SK-MEL-5 (cell line): Measurements from ENCODE around the gene AMBP. TPM values are rescaled to one million over a fixed set of nuclear protein-coding genes. Genes with fewer than 3 reads are reported as not detected.

ENCODE experiments used
- DNase-seq: peaks from one replicate; pipeline ENCODE4 v3.0.0-alpha.2; 2016; ENCODE audit warnings: low read depth, low spot score
- in situ Hi-C: cut with HindIII; loops from 2 replicates; pipeline ENCODE4 v1.10.0; 2016; ENCODE audit warnings: low sequenced_read_pairs, high pct_unique_total_duplicates, low pct_unique_long_range_greater_than_20kb
- total RNA-seq: library from RNA; depleted of rRNA; stranded (reverse); fragments of >200 nt; shearing (Covaris generic); gene quantifications from 2 replicates; pipeline ENCODE4 v1.2.3, GENCODE V29; 2014

The AMBP gene
- total RNA-seq, 1 experiment from 2014 or later: not detected

DNA sequence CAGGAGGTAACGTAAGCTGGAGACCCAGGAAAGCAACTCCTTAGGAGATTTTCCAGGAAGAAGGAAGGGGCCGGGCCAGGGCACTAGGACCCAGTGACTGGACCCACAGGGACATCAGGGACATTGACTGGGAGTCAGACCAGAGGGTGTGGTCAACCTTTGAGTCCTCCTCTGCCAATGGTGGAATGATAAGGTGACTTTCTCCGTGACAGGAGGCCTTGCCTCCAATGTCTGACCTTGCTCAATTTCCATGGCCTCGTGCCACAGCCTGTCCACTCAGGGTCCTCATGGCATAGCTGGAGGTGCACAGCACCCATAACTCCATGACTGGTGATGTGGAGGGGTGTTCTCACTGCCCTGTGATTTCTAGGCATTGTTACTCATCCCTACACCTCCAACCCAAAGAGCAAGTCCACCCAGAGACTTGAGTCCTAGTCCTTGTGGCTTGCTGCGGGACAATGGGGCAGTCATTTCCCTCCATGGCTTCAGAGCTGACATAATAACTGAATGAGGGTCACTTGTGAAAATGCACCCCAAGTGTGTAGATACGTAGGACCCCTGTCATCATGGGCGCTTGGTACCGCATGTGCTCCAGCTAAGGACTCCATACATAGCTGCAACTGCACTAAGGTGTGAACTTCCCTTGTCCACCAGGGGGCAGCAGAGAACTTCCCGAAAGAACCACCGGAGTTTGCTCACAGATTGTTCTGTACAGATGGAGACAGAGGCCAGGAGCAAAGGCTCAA, 4.1 kb upstream of the AMBP start:
- in situ Hi-C loops: no loop called here
- DNase-seq: peak; percentile 91

DNA sequence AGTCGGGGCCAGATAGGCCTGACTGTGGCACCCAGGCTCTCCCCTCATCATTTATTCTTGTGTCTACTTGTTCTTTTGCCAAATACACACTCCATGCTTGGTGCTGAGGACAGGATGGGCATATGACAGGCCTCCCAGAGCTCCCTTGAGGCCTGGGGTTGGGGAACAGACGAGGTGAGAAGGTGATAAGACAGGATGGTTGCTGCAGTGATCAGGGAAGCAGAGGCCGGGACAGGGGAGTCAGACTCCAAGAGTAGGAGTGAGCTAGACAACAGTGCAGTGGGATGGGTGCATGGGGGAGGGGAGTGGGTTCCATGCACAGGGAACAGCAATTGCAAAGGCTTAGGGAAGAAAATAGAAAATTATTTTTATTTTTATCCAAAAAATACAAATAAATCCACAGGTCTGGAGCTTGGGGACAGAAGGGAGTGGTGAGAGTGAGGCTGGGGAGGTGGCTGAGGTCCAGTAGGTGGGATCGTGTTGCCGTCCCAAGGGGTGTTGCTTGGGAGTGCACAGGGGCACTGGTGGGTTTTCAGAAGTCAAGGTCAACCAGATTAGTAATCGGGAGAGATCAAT, 3.4 kb upstream of the AMBP start:
- in situ Hi-C loops: no loop called here
- DNase-seq: no peak

DNA sequence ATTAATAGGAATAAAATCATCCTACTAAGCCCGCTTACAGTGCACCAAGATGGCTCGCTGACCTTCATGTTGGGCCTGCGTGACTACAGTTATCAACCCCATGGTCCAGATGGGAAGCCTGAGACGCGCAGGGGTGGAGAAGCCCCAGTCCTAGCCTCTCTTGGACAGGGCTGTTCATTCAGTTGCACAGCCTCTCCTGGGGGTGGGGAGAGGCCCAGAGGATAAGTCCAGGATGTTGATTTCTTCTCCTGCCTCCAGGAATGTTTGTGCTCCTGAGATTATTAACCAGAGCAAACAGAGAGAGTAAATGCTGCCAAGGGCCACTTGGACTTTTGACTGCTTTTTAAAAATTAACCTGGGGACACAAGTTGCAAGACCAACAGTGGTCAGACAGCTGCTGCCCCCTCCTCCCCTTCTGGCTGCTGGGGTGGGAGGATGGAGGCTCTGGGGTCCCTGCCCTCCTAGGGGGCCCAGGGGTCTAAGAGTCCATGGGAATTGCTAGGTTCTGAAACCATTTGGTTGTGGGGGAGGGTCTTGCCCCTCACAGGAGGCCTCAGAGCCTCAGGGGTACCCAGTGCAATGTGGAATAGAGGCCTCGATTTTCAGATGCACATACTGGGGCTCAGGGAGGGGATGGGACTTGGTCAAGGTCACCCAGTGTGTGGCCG, 2.8 kb upstream of the AMBP start:
- no peak for DNase-seq
- in situ Hi-C loops: no loop called here

DNA sequence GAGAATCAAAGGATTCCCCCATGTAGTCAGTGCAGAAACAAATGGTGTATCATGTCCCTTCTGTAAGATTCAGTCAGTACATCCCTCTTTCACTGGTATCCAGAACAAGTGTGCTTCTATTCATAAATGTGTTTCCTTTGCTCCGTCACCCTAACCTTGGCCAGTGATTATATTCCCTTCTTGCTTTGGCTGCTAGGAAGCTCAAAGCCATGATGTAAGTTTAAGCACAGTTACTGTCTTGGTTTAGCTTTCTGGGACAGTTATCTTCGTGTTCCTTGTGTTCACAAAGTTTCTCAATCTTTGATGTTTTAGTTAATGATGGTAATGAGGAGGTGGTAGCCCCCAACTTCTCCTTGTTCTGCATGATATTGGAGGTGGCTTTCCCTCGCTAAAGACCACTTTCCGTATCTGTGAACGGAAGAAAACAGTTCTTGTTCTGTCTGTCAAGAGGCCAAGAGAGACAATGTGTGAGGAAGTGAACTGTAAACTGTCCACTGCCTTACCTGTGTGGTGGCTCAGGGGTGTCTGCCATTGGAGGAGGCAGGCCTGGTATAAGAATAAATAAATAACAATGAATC, 2.2 kb upstream of the AMBP start:
- no peak for DNase-seq

DNA sequence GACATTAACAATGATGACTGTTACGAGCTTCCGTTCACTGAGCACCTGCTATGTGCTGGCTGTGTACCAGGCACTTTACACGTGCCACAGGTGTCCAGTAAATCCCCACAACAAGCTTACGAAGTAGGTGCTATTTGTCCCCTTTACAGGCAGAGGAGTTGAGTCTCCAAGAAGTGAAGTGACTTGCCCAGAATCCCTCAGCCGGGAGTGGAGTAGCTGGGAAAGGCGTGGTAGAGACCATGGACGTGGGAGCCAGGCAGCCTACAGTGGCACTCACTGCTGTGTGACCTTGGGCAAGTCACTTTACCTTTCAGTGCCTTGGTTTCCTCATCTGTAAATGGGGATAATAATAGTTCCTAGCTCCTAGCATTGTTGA, 669 bp upstream of the AMBP start:
- DNase-seq: no peak
- in situ Hi-C loops: no loop called here

More for the DNA sequence above, 2.2 kb upstream of the AMBP start:
- in situ Hi-C loops: no loop called here

DNA sequence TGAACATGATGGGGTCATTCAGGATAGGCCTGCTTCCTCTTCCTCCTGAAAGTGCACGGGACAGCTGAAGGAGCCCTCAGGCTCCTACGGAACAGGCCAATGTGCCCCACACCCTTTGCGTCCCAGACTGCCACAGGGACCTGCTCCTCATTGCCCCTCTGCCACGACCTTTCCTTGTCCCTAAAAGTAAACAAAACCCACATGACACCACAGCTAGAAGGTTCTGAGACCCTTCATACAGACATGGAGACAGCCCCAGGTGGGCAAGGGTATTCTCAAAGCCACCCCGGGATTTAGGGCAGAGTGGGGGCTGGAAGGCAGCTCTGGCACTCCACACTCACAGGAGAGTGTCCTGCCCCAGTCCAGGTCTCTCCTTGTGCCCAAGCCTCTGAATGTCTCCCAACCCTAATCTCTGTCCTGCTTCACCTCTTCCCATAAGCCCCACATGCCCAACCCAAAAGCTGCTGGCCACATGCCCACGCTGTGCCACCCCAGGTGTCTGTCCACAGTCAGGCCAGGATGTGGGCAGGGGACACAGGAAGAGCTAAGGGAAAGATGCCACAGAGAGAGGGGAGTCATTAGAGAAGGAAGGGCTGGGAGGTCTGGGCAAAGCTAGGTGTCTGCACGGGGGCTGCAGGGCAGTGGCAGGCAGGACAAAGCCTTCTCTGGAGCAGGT, 800 bp downstream of the AMBP start:
- no peak for DNase-seq
- in situ Hi-C loops: no loop called here

DNA sequence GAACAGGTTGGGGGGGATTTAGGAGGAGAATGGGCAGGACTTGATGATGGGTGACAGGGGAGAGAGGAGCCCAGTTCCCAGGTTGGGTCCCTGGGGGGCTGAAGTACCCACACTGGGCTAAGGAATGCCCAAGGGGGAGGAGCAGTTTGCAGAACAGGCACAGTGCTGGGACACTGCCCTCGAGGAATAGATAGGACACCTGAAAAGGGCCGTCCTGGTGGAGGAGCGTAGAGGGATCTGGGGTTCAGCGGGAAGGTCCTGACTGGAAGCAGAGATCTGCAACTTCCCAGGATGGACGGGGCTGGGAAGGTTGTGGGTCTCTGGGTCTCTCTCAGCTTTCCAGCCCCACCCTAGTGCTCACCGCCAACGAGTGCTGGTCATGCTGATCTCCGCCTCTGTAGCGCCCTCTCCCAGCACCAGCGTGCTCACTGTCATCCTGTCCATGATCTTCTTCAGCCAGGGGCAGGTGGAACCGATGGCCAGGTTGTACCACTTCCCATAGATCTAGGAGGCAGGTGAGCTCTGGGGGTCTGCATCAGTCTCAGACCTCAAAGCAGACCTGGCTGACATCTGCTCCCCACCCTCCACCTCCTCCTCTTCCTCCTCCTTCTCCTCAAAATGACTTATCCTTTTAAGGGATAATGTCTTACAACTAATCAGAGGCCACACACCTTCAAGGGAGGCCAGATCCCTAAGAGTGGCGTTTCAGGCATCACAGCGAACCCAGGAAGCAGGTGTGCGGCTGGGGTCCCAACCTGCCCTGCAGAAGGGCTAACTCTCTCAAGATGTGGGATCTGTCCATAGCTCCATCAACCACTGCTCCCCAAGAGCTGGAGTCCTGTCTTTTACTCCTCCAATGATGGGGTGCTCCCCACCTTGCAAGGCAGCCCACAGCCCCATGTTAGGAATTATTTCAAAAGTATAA, 1.6 kb downstream of the AMBP start:
- DNase-seq: no peak
- in situ Hi-C loops: no loop called here

DNA sequence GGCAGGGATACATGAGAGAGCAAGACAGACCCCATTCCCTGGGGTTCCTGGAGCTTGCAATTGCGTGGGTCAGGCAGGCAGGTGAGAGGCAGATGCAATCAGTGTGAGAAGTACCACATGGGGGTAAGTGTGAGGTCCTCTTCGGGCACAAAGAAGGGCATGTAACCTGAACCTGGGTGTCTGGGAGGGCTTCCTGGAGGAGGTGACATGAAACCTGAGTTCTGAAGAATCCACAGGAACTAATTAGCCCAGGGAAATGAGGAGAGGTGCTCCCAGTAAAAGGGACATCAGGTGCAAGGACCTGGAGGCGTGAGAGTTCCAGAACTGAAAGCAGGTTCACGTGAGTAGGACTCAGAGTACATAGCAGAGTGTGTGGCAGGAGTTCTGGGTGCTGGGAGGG, 2.5 kb downstream of the AMBP start:
- in situ Hi-C loops: no loop called here
- no peak for DNase-seq

DNA sequence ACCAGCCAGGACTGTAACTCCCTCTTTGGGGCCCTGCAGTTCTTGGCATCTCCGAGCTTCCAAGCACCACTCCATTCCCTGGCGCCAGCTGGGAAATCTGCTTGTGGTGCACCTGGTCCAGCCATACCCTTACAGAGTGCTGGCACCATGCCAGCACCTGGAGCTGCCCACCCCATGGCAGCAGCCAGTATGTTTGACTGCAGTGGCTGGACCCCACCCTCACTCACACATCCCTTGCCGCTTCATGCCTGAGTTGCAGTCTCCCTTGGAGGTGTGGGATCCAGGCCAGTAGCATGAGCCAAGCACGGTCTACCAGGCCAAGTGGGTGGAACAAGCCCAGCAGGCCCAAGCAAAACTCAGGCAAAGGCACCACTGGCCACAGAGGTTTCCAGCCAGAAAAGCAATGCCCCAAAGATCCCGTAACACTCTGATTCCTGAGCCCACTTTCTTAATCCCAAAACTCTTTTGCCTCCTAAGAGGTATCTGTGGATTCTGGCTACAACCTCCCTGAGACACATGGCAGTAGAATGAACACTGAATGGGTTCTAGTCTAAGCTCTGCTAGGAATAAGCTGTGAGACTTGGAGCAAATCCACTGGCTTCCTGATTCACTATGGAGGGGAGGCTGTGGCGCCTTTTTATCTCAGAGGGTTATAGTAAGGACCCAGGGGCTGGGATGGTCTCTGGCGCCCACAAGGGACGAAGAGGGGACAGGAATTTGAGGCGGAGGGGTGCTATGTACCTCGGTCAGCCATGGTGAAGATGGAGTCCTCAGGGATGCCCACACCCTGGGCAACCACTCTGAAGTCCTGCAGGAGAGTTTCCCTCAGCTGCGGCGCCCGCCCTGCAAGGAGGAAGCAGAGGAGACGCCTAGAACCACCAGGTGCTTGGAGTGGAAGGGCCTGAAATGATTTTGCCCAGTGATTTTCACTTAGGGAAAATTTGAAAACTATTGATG, 5.6 kb downstream of the AMBP start:
- DNase-seq: no peak
- in situ Hi-C loops: no loop called here

DNA sequence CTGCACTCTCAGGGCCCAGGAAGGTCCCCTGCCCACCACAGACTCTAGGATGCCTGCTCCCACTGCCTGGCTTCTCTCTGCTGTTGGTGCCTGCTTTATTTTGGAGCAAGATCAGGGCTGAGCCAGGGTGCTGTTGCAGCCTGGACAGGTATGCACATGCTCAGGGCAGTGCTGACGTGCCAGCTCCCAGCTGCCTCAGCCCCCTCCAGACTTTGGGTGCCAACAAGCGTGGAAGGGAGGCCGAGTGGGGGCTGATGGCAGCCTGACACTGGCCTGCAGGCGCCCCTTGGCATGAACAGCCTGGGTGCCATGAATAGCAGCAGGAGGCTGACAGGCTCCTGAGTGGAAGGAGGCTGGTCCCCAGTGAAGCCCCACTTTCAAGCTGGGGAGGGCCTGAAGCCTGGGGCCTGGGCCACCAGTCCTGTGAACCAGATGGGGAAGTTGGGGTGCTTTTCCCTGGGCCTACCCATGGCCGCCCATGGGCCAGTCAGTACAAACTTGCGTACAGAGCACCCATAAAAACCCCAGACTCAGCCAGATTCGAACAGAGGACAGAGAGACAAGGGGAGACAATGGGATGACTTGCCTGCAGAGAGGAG, 6.8 kb downstream of the AMBP start:
- in situ Hi-C loops: no loop called here
- DNase-seq: no peak

DNA sequence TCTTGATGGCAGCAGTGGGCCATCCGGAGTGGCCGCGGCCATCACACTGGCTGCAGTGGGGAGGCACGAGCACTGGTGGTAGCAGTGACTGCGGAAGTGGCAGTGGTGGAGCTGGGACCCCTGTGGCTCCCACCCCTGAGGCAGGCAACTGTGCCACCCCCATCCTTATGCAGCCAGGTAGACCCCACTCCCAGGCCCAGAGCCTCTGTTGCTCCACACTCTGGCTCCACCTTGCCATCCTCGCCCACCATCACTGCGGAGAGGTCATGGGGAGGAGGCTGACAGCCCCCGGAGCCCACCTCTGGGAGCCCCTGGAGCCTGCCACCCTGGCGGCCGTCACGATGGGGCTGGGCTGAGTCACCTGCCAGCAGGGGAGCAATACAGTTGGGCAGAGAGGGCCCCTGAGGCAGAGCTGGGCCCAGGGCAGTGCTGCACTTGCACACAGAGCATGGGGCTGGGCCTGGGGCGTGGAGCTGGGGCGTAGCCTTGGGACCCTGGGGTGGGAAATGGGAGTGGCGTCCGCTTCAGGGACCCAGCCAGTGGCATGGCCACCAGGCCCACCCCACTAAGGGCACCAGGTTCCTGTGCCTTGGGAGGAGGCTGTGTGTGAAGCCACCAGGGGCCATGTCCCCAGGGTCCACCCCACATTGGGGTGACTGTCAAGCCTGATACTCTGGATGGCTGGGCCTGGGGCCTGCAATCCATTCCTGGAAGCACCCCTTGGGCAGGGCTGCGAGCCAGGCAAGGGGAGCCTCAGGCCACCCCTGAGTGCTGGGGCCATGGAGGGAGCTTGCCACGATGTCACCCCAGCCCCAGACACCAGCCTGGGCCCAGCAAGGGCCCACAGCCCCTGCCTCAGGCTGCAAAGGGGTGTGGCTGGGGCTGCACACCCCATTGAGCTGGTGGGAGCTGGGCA, 7.7 kb downstream of the AMBP start:
- DNase-seq: no peak
- in situ Hi-C loops: no loop called here

DNA sequence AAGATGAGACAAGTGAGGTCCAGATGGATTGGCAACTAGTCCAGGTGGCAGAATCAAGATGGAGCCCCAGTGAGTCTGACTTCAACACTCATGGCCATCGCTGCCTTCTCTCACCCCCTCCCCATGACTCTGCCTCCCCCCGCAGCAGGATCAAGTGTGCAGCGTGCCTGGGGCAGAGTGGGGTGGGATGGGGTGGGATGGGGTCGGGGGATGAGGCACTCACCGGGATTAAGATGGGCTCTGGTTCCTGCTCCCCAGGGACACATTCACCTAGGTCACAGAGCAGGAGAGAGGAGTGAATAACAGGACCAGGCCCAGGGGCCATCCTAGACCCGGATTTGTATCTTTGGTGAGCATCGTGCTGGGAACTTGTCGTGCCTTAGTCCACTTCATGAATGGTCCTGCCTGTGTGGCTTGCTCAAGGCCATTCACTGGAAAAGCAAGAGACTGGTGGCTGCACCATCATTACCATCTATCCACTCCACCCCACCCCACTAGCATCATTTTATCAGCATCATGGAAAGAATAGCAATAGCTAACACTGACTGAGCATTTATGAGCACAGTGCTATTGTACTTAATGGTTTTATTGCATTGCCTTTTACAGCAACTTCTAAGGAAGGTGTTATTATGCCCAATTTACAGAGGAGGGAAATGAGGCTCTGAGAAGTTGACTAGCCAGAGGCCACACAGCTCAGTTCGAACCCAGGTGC, 8.5 kb downstream of the AMBP start:
- no peak for DNase-seq
- in situ Hi-C loops: no loop called here

DNA sequence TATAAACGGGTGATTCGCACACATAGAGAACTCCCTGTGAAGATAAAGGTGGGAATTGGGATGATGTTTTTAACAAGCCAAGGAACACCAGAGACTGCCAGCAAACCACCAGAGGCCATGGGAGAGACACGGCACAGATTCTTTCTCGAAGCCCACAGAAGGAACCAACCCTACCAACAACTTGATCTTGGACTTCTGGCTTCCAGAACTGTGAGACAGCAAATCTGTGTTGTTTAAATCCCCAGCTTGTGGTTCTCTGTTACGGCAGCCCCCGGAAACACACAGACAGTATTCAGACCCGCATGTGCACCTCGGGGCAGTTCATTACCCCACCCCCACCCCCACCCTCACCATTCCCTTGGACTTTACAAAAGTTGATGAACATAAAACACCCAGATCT, 12.8 kb downstream of the AMBP start:
- DNase-seq: no peak
- in situ Hi-C loops: no loop called here

DNA sequence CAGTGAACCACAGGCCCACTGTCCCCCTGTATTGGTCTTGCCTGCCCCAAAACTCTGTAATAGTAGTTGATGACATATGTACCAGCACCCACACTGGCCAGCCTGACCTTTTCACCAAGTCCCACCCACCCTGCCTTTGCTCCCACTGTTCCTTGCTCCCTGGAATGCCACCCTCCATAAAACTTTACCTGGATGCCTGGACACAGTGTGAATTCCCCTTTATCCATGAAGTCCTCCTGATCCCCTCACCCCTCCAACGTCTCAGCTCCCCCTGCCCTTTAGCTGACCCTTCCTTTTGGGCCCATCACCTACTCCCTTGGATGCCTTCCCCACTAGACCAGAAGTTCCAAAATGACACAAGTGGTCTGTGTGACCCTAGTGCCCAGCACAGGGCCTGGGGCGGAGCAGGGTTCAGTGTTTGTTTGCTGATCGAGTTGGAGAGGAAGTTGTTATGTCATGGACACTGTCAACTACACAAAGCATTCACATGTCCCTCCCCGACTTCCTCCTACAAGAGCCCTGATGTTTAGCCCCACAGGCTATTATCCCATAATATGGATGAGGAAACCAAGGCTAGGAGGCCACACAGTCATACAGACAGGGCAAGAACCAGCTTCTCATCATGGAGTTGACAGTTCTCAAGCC, 16.1 kb downstream of the AMBP start:
- in situ Hi-C loops: no loop called here

More for the DNA sequence above, 16.1 kb downstream of the AMBP start:
- no peak for DNase-seq
